Subcutaneous adipose tissue (tissue), 4 donors: ENCODE measurements around the gene KAZN. TPM values are rescaled to one million over a fixed set of nuclear protein-coding genes. Genes with fewer than 3 reads are reported as not detected.

Experiments
- CTCF ChIP-seq: fragments of 450-650 bp; IDR thresholded peaks from one replicate; pipeline ENCODE4 v1.5.1; 2016; ENCODE audit warnings: low read depth, mild to moderate bottlenecking, control low read depth, antibody characterized with exemption, moderate library complexity
- total RNA-seq, 4 donors: library from RNA; depleted of rRNA; stranded (reverse); fragments of >200 nt; gene quantifications; one replicate each; pipeline ENCODE4 v1.1.0, GENCODE V29; 2016

KAZN gene
- total RNA-seq, 4 donors from 2014 or later = 7.5 to 22.2 (median 10.4) TPM

GRCh38 chr1:15160626-15161025 lies 562.1 kb downstream of the KAZN start:
- no peak for TF ChIP-seq CTCF

- TF ChIP-seq CTCF = no peak
These were observed 568.9 kb downstream of the KAZN start for GRCh38 chr1:15167386-15167785.
